ENCODE data around the gene CDKL5. TPM values are rescaled to one million over a fixed set of nuclear protein-coding genes. Genes with fewer than 3 reads are reported as not detected.

CDKL5 gene
- polyA plus RNA-seq, 1 experiment, result 5.1 TPM

DNA sequence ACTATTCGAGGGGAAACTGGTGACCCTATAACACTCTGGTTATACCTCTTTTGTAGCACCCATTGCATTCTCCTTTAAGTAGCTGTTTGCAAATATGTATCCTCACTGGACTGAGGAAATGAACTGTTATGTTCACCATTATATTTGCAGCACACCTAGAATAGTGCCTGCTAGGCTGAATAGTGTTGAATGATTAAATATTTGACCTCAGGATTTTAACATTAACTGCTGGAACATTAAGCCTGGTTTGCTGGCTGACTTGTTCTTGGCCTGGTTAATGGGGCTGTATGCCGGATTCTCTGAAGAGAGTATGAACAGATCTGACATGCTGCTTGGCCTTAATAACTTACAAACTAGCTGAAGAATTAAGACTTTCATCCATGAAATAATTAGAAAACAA lies 166.4 kb downstream of the CDKL5 start:
- Histone ChIP-seq H3K4me3 (ENCODE audit: low read depth, low read length) (no peak overlapping the region), H3K36me3 (ENCODE audit: control insufficient read depth, insufficient read depth, low read length) (no peaks in the 10 kb centered on the region), H3K27me3 (ENCODE audit: control insufficient read depth, insufficient read depth, low read length) (no peaks in the 10 kb centered on the region)
- ChIA-PET CTCF (no interaction called here), POLR2A (no interaction called here)
- DNase-seq (ENCODE audit: low read depth), result no peak
- no peak for TF ChIP-seq CTCF (IDR thresholded peaks at IDR 0.05; ENCODE audit: insufficient read depth, low read depth, low read length)

- Histone ChIP-seq H3K4me3 (ENCODE audit: low read depth, low read length) (no peak overlapping the region), H3K27me3 (ENCODE audit: control insufficient read depth, insufficient read depth, low read length) (no peaks in the 10 kb centered on the region), H3K36me3 (ENCODE audit: control insufficient read depth, insufficient read depth, low read length) (no peaks in the 10 kb centered on the region)
- TF ChIP-seq CTCF (IDR thresholded peaks at IDR 0.05; ENCODE audit: insufficient read depth, low read depth, low read length), result no peak
- ChIA-PET CTCF (no interaction called here), POLR2A (no interaction called here)
- no peak for DNase-seq (ENCODE audit: low read depth)
Observed at GRCh38 chrX:18594079-18594478, 168.7 kb downstream of the CDKL5 start.

DNA sequence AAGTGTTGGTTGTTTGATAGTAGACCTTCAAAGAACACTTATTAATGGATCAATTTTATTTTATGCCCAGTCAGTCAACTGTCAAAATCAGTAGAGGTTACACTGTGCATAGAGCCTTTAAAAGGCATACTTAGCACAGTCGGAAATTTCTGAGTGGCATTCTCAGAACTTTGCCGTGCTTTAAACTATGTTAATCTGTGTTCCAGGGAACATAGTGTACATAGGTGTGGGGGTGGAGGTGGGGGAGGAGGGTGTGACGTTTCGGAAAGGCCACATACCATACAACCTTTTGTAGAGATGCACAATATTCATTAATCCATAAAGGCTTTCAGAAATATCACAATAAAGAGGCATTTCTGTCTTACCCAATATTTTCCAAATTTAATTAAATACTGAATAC lies 170.7 kb downstream of the CDKL5 start:
- H3K36me3 ChIP-seq (ENCODE audit: control insufficient read depth, insufficient read depth, low read length), result no peaks in the 10 kb centered on the region
- DNase-seq (ENCODE audit: low read depth), result no peak
- H3K4me3 ChIP-seq (ENCODE audit: low read depth, low read length), result no peak overlapping the region
- no peaks in the 10 kb centered on the region for H3K27me3 ChIP-seq (ENCODE audit: control insufficient read depth, insufficient read depth, low read length)
- ChIA-PET CTCF (no interaction called here), POLR2A (no interaction called here)
- TF ChIP-seq CTCF (IDR thresholded peaks at IDR 0.05; ENCODE audit: insufficient read depth, low read depth, low read length), result no peak

- H3K36me3 ChIP-seq (ENCODE audit: control insufficient read depth, insufficient read depth, low read length), result no peaks in the 10 kb centered on the region
- DNase-seq (ENCODE audit: low read depth), result no peak
- no peak overlapping the region for H3K4me3 ChIP-seq (ENCODE audit: low read depth, low read length)
- CTCF ChIA-PET, result interaction anchor here (0.7 kb wide), 1 partner anchor 195 kb away, joined by 3 read pairs; no protein-coding TSS in a partner anchor
- no peaks in the 10 kb centered on the region for H3K27me3 ChIP-seq (ENCODE audit: control insufficient read depth, insufficient read depth, low read length)
- no peak for TF ChIP-seq CTCF (IDR thresholded peaks at IDR 0.05; ENCODE audit: insufficient read depth, low read depth, low read length)
- POLR2A ChIA-PET, result no interaction called here
Observed at GRCh38 chrX:18598413-18598812, 173.0 kb downstream of the CDKL5 start.

DNA sequence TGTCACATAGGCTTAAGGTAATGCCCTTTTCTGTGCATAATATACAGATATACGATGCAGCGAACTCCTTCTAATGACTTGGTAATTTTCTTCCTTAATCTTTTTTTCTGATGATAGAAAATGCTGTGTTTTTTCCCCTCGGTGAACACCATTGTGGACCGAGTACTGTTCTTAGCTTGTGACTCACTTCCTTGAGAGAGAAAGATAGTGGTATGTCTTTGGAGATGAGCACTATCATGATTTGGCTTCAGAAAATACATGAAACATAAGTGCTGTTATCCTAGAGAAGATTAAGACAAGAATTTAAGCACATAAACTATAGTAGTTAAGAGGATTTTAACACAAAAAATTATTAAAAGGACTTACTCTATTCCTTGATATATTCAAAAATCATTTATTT lies 182.6 kb downstream of the CDKL5 start:
- CTCF ChIA-PET, result no interaction called here
- no peak for TF ChIP-seq CTCF (IDR thresholded peaks at IDR 0.05; ENCODE audit: insufficient read depth, low read depth, low read length)
- Histone ChIP-seq H3K36me3 (ENCODE audit: control insufficient read depth, insufficient read depth, low read length) (no peaks in the 10 kb centered on the region), H3K27me3 (ENCODE audit: control insufficient read depth, insufficient read depth, low read length) (no peaks in the 10 kb centered on the region), H3K4me3 (ENCODE audit: low read depth, low read length) (no peak overlapping the region)
- no peak for DNase-seq (ENCODE audit: low read depth)
- POLR2A ChIA-PET, result no interaction called here

Measured in BJ (cell line).